ENCODE data around the gene WDR76.
"Not testable (repeated sequence)": the region's sequence is repeated elsewhere in the genome, so short reads cannot be mapped to it uniquely, and the experiment has no call there.

The WDR76 gene

DNA sequence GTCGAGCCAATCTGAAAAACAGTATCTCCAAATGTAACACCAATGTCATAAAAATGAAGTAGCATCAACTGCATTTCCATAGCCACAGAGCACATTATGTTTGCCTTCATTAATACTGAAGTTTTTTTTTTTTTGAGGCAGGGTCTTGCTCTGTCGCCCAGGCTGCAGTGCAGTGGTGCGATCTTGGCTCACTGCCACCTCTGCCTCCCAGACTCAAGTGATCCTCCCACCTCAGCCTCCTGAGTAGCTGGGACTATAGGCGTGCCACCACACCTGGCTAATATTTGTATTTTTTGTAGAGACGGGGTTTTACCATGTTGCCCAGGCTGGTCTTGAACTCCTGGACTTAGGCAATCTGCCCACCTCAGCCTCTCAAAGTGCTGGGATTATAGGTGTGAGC lies 11.7 kb upstream of the WDR76 start:
- H3K4me3 ChIP-seq (ENCODE audit: low read depth, low read length): not testable (repeated sequence)

DNA sequence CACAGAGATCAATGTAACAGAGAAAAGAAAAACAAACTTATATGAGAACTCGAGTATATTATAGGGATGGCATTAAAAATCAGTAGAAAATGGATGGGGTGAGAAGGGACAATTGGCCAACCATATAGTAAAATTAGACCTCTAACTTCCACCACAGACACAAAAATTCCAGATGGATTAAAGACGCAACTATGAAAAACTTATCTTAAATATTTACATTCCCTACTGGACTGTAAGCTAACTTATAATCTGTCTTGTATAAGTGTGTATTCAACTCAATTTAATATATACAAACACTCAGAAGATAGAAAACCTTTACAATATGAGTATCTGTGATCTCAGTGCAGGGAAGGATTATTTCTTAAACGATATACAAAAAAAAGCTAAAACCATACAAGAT lies 5.3 kb upstream of the WDR76 start:
- no peak overlapping the region for H3K4me3 ChIP-seq (ENCODE audit: low read depth, low read length)

DNA sequence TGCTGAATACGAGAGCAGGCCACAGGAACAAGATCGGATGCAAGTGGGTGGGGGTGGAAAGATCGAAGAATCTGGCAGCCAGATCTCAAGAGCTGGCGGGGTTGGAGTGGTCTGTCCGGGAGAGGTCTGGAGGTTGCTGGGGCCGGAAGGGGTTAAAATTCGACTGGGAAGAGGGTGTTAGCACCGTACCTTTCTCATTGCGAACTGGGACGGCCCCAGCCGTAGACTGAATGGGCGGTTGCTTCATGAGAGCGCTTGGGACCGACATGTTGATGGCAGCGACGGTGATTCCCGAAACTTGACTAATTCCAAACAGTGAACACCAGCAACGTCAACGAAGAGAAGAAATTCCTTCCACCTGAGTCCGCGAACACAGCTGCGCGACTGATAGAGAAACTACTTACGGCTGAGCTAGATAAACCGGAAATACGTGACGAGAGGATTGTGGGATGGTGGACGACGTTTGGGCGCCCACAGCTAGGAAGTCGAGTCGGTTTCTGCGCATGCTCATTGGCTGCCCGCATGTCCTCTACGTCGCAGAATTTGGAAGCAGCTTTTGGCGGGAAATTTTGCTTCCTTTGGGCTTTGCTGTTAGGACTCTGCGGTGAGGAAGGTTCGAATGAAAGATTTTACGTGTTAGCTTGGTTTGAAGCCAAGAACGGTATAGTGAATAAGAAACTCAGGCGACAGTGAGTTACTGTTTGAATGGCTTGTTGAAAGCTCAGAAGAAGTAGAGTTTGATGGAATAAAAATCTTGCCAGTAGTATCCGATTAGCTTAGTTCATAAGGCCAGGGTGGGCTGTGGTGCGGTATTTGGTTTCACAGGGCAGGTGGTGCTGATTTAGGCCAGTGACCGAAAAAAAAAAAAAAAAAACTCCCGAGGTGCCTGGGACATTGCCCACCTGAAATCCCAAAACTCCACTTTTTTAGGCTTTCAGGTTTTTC lies 2.2 kb upstream of the WDR76 start, which contains the start of gene MFAP1:
MFAP1 (minus strand) TSS at position 389 of the 945 bp plus-strand sequence; CDS start at position 268, 121 bp downstream.
- H3K4me3 ChIP-seq (ENCODE audit: low read depth, low read length): peak within 1 kb of the TSS; percentile 86

DNA sequence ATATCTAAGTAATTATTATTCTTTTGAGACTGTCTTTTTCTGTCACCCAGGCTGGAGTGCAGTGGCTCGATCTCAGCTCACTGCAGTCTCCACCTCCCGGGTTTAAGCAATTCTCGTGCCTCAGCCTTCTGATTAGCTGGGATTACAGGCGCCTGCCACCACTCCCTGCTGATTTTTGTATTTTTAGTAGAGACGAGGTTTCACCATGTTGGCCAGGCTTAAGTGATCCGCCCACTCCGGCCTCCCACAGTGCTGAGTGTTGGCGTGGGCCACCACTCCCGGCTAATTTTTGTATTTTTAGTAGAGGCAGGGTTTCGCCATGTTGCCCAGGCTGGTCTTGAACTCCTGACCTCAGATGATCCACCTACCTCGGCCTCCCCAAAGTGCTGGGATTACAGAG lies 1.5 kb upstream of the WDR76 start:
- not testable (repeated sequence) for H3K4me3 ChIP-seq (ENCODE audit: low read depth, low read length)

DNA sequence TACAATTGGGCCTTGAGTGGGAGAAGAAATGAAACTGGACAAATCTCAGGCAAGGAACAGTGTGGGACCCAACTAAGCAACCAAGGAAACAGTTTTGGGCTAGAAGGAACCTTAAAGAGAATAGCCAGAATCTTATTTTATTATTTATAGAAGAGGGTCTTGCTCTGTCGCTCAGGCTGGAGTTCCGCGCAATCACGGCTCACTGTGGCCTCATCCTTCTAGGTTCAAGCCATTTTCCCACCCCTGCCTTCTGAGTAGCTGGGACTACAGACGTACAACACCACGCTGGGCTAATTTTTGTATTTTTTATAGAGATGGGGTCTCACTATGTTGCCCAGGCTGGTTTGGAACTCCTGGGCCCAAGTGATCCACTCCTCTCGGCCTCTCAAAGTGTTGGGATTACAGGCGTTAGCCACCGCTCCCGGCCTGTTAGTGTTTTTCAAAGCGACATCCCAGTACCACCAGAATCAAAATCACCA lies 734 bp upstream of the WDR76 start:
- no peak overlapping the region for H3K4me3 ChIP-seq (ENCODE audit: low read depth, low read length)

DNA sequence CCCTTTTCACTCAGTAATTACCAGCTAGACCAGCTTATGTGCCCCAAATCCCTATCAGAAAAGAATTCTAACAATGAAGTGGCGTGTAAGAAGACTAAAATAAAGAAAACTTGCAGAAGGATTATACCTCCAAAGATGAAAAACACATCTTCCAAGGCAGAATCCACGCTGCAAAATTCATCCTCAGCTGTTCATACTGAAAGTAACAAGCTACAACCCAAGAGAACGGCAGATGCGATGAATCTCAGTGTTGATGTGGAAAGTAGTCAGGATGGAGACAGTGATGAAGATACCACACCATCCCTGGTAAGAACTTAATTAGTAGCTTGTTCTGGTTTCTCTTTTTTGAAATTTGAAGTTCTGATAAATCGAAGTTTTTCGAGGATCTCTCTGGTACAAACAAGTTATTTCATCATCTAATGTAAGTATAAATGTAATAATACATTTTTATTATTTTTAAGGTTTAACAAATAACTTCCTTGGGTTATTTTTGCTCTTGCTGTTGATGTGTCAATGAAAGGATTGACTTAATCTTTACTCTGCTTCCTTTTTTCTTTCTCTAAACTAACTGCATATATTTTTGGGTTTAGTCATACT lies 1.4 kb downstream of the WDR76 start:
- H3K4me3 ChIP-seq (ENCODE audit: low read depth, low read length): no peak overlapping the region

DNA sequence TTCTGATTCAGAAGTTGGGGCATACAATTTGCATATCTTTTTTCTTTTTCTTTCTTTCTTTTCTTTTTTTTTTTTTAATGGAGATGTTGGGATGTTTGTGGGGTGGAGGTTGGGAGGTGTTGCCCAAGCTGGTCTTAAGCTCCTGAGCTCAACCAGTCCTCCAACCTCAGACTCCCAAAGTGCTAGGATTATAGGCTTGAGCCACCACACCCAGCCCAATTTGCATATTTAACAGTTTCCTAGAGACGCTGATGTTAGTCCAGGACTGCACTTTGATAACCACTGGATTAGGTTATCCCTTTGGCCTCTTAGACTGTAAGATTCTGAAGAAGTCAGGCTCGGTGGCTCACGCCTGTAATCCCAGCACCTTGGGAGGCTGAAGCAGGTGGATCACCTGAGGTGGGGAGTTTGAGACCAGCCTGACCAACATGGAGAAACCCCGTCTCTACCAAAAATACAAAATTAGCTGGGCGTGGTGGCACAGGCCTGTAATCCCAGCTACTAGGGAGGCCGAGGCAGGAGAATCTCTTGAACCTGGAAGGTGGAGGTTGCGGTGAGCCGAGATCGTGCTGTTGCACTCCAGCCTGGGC lies 3.2 kb downstream of the WDR76 start:
- not testable (repeated sequence) for H3K4me3 ChIP-seq (ENCODE audit: low read depth, low read length)

DNA sequence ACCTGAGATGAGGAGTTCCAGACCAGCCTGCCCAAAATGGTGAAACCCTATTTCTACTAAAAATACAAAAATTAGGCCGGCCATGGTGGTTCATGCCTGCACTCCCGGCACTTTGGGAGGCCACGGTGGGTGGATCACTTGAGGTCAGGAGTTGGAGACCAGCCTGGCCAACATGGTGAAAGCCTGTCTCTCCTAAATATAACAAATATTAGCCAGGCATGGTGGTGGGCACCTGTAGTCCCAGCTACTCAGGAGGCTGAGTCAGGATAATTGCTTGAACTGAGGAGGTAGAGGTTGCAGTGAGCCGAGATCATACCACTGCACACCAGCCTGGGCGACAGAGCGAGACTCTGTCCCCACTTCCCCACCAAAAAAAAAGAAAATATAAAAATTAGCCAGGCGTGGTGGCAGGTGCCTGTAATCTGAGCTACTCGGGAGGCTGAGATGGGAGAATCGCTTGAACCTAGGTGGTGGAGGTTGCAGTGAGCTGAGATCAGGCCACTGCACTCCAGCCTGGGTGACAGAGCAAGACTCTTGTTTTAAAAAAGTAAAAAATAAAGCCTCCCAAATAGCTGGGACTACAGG lies 4.0 kb downstream of the WDR76 start:
- H3K4me3 ChIP-seq (ENCODE audit: low read depth, low read length): not testable (repeated sequence)

DNA sequence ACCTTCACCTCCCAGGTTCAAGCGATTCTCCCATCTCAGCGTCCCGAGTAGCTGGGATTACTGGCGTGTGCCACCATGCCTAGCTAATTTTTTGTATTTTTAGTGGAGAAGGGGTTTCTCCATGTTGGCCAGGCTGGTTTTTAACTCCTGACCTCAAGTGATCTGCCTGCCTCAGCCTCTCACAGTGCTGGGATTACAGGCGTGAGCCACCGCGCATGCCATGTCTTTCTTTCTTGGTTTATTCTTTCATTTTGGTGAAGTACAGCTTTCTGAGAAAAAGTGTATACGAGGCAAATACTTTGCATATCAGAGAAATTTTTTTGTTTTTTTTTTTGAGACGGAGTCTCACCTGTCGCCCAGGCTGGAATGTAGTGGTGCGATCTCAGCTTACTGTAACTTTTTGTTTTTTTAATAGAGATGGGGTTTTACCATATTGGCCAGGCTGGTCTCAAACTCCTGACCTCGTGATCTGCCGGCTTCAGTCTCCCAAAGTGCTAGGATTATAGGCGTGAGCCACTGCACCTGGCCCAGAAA lies 4.8 kb downstream of the WDR76 start:
- not testable (repeated sequence) for H3K4me3 ChIP-seq (ENCODE audit: low read depth, low read length)

DNA sequence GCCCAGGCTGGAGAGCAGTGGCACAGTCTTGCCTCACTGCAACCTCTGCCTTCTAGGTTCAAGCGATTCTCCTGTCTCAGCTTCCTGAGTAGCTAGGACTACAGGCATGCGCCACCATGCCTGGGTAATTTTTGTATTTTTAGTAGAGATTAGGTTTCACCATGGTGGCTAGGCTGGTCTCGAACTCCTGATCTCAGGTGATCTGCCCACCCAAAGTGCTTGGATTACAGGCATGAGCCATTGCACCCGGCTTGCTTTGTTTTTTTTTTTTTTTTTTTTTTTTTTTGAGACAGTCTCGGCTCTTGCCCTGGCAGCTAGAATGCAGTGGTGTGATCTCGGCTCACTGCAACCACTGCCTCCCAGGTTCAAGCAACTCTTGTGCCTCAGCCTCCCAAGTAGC lies 5.7 kb downstream of the WDR76 start:
- H3K4me3 ChIP-seq (ENCODE audit: low read depth, low read length): not testable (repeated sequence)

DNA sequence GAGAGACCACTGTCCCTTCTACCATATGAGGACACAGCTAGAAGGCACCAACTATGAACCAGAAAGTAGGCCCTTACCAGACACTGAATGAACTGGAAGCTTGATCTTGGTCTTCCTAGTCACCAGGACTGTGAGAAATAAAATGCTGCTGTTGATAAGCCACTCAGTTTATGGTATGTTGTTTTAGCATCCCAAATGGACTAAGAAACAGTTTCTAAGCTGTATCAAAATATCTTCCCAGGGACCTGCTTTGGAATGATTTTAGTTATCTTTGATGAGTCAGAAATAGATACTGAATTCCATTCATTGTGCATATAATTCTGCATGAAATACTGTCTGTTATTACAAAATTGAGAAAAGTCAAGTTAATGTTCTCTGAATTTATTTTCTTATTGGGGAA lies 18.6 kb downstream of the WDR76 start:
- H3K4me3 ChIP-seq (ENCODE audit: low read depth, low read length): no peak overlapping the region

DNA sequence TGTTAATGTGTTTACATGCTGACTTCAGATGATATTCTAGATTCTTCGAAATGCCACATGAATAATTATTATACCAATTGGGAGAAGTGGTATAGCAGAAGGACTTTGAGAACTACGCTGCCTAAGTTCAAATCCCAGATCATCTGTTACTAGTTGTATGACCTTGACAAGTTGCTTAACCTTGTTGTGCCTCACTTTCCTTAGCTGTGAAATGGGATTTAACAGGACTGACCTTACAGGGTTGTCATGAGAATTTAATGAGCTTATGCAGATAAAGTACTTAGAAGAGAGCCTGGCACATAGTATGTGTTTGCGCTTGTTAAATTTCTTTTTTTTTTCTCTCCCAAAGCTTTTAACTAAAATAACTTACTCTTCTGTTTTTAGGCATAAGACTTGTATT lies 24.4 kb downstream of the WDR76 start:
- H3K4me3 ChIP-seq (ENCODE audit: low read depth, low read length): no peak overlapping the region

DNA sequence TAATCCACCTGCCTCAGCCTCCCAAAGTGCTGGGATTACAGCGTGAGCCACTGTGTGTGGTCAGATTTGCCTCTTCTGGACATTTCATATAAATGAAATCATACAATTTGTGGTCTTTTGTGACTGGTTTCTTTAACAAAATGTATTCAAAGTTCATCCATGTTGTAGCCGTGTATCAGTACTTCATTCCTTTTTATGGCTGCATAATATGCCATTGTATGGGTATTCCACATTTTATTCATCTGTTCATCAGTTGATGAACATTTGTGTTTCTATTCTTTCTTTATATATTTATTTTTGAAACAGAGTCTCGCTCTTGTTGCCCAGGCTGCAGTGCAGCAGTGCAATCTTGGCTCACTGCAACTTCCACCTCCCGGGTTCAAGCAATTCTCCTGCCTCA lies 25.8 kb downstream of the WDR76 start:
- no peak overlapping the region for H3K4me3 ChIP-seq (ENCODE audit: low read depth, low read length)

DNA sequence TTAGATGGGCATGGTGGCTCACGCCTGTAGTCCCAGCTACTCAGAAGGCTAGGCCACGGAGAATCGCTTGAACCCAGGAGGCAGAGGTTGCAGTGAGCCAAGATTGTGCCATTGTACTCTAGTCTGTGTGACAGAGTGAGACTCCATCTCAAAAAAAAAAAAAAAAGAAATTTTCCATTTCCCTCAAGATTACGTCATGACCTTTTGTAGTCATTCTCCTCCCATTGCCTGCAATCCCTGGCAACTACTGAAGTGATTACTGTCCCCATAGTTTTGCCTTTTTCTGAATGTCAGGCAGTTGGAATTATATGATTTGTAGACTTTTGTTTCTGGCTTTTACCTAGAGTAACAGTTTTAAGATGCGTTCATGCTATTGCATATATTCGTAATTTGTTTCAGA lies 28.0 kb downstream of the WDR76 start:
- H3K4me3 ChIP-seq (ENCODE audit: low read depth, low read length): no peak overlapping the region

DNA sequence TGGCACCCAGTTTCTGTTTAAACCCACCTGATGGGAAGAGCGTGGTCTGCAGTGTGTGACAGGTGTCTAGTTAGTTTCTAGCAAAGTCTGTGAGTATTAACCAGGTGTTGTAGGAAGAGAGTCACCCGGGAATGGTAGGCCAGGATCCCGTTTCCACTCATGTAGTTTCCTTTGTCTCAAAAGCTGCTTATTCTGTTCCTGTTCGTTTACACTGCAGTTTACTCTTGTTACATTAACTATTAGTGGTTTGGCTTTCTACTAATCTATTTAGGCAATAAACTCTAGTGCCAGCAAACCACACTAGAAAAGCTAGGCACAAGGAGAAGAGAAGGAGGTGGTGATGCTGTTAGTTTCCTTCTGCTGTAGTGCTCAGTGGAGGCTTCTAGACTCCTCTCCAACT lies 32.7 kb downstream of the WDR76 start:
- no peak overlapping the region for H3K4me3 ChIP-seq (ENCODE audit: low read depth, low read length)

DNA sequence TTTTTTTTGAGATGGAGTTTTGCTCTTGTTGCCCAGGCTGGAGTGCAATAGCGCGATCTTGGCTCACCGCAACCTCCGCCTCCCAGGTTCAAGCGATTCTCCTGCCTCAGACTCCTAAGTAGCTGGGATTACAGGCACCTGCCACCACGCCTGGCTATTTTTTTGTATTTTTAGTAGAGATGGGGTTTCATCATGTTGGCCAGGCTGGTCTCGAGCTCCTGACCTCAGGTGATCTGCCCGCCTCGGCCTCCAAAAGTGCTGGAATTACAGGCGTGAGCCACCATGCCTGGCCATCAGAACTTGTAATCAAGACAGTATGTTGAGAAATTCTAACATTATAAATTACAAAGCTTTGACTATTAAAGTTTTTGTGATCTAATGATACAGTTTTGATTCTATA lies 39.8 kb downstream of the WDR76 start:
- not testable (repeated sequence) for H3K4me3 ChIP-seq (ENCODE audit: low read depth, low read length)

DNA sequence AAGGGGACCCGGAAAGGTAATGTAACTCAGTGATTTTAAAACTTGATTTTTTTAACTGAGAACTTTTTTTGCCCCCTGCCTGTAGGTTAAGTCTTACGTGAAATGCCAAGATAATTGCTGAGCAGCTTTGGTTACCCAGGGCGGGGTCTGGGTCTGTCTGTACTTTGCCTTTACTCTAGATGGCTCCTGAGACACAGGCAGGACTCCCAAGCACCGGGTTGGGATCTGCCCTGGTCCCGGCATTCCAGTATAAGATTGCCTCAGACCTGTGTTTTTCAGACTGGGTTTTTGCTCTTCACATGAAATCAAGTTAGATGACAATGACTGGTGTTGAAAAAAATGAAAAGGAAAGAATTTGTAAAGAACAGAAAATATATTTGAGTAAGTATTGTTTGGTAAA lies 40.3 kb downstream of the WDR76 start:
- no peak overlapping the region for H3K4me3 ChIP-seq (ENCODE audit: low read depth, low read length)

DNA sequence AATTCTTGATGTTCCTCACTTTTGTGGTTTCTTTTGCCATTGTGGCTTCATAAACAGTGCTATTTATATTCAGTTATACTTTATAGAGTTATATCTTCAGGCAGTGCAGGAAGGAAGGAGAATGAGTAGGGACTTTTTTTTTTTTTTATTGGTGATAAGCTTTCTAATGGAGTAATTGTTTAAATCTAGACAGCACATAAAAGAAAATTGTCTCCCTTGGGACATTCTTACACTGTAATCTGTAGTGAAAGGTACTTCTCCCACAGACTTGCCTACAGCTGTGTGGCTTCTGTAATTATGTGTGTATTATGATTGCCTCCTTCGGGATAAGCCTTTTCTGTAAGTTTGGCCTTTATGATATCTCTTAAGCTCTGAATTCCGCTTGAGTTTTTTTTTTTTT lies 41.6 kb downstream of the WDR76 start:
- no peak overlapping the region for H3K4me3 ChIP-seq (ENCODE audit: low read depth, low read length)

DNA sequence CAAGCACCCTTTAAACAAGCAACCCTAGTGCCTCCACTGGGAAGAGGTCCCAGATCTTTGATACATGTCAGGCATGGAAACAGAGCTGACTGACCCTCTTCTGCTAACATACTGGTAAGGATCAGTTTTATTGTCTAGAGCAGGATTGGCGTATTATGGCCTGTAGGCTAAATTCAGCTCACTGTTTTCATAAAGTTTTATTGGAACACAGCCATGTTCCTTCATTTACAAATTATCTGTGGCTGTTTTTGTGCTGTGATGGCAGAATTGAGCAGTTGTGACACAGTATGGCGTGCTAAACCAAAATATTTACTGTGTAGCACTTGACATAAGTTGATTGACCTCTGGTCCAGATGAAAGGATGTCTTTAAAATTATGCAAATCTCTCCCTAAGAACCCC lies 45.0 kb downstream of the WDR76 start:
- H3K4me3 ChIP-seq (ENCODE audit: low read depth, low read length): no peak overlapping the region

DNA sequence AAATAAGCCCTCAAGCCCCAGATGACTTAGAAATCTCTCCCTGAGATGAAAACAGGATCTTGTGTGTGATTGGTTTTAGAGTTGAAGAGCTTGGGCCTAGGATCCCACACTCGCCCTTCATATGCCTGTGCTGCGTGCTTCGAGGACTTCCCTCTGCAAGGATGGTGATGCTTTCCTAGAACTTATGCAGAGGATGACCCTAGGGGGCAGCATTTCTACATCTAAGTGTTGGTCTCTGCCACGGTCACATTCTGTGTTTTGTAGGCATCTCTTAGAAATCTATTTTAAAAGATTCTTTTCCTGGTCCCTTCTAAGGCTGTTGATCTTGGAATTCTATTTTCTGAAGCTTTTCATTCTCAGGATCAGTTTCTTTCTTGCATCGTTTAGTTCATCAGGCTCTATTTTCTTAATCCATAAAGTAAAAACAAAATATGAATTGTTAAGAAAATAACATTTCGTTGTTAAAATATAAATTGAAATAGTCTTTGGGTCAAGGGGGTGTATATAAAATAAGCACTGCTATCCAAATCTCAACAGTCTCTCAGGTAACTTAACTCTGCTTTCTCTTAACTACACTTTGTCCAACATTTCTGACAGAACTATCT lies 45.7 kb downstream of the WDR76 start:
- H3K4me3 ChIP-seq (ENCODE audit: low read depth, low read length): no peak overlapping the region

DNA sequence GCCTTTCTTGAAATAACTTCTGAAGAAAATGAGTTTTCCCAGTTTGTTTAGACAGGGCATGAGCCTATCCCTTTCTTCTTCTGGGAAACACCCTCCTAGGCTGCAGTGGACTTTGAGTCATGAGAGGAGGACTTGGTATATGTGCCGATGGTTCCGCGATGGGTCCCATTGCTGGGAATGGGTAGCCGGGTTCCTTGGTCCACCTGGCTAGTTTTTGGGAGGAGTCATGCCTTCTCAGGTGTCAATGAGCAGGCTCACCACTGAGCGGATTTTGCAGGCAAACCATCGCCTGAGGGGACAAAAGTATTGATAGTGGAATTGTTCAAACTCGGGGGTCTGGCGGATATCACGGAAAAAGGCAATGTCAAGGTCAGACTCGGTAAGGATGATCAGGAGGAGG lies 46.8 kb downstream of the WDR76 start:
- no peak overlapping the region for H3K4me3 ChIP-seq (ENCODE audit: low read depth, low read length)
